ENCODE results near the gene PLCB2. TPM values are rescaled to one million over a fixed set of nuclear protein-coding genes. Genes with fewer than 3 reads are reported as not detected.

The PLCB2 gene
- total and polyA plus RNA-seq, 9 of the 15 experiments (the other 6 are each of a cell fraction or from before 2014, with no cell fraction given), result 0.37 to 12.3 (median 8.0) TPM

DNA sequence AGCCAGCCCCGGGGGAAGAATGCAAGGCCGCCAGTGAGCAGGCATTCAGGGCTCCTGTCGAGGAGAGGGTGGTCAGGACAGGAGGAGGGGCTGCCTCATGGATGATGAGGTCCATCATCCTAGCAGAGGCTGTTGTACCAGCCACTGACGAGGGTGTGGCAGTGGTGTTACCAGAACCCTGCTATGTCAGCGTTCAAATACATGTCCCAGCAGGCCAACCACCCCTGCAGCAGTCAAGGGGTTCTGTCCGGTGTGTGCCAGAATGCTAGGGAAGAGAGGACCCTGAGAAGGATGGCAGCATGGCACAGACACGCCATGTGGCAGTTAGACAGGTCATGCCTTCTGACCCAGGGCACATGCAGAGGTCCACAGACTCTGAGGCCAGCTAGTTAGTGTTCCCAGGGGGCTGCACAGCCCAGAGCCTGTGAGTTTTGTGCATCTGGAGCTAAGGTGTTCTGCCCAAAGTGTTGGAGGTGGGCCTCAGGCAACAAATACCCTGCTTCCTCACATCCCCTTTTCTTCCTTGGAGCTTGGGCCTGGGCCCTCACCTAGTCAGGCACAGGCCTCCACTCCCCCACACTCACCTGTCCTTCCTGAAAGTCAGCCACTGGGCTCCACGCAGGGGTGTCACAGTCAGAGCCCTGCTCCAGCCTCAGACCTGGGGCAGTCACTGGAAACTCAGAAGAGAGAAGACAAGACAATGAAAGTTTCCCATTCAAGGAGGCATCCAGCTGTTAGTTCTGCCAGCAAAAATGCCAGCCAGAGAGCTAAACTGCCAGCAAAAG lies 61.0 kb downstream of the PLCB2 start:
- Histone ChIP-seq H3K27ac (ENCODE audit: extremely low read depth, low read depth, low read length) (no peak overlapping the region), H3K4me2 (ENCODE audit: insufficient read depth, low read length) (no peak overlapping the region), H3K79me2 (ENCODE audit: control insufficient read depth, insufficient read depth, low read length) (no peaks in the 10 kb centered on the region), H3K9ac (ENCODE audit: insufficient read depth in 1 of 2, low read depth in 2 of 2, low read length in 2 of 2) (no peak overlapping the region), H2AFZ (ENCODE audit: low read depth, low read length) (no peak overlapping the region), H3K9me3 (replicated peaks; ENCODE audit: control insufficient read depth, insufficient read depth, low read depth, low read length) (no peaks in the 10 kb centered on the region), H3K4me3 (no peak overlapping the region), H3K27me3 (ENCODE audit: control insufficient read depth in 2 of 2, insufficient read depth in 2 of 2, low read length in 2 of 2) (peaks cover 0 to 23% of the 10 kb centered on the region in 2 experiments; a peak in 2 of 5 replicates), H3K9me1 (ENCODE audit: control insufficient read depth, insufficient read depth, low read length) (no peaks in the 10 kb centered on the region), H3K36me3 (ENCODE audit: control insufficient read depth, insufficient read depth, low read length) (no peaks in the 10 kb centered on the region), H3K4me1 (replicated peaks in 1 of 2; ENCODE audit: control insufficient read depth in 2 of 2, insufficient read depth in 2 of 2, low read length in 2 of 2) (peaks cover 20% of the 10 kb centered on the region in 2 experiments; a peak in 4 of 5 replicates), H4K20me1 (replicated peaks; ENCODE audit: control insufficient read depth, insufficient read depth, low read length) (no peaks in the 10 kb centered on the region)
- 41% methylated on average over 8 of the region's 8 CpGs for WGBS (ENCODE audit: insufficient coverage, low coverage, missing lambda C conversion rate)
- CTCF ChIA-PET (ENCODE audit: low intra/inter-chr PET ratio), result no interaction called here
- no TSS peak for BruUV-seq (replicated peaks)
- no peak for TF ChIP-seq KAT2B (IDR thresholded peaks at IDR 0.05; ENCODE audit: low read depth, low read length)
- TF ChIP-seq ZNF384 (IDR thresholded peaks at IDR 0.05; ENCODE audit: low read depth, low read length), result no peak
- TF ChIP-seq CC2D1A (IDR thresholded peaks at IDR 0.05), result no peak
- no peak for TF ChIP-seq MYNN (IDR thresholded peaks at IDR 0.05)
- TF ChIP-seq MYNN (CRISPR knock-in tag; IDR thresholded peaks at IDR 0.05), result no peak
- TF ChIP-seq, protein P1, sequence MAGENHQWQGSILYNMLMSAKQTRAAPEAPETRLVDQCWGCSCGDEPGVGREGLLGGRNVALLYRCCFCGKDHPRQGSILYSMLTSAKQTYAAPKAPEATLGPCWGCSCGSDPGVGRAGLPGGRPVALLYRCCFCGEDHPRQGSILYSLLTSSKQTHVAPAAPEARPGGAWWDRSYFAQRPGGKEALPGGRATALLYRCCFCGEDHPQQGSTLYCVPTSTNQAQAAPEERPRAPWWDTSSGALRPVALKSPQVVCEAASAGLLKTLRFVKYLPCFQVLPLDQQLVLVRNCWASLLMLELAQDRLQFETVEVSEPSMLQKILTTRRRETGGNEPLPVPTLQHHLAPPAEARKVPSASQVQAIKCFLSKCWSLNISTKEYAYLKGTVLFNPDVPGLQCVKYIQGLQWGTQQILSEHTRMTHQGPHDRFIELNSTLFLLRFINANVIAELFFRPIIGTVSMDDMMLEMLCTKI (IDR thresholded peaks at IDR 0.05; ENCODE audit: partially characterized antibody), result no peak
- no peak for TF ChIP-seq PRMT5 (CRISPR knock-in tag; IDR thresholded peaks at IDR 0.05)
- no peak for TF ChIP-seq ZNF431 (CRISPR knock-in tag; IDR thresholded peaks at IDR 0.05)
- ATAC-seq (no peak), DNase-seq (ENCODE audit: extremely low read depth in 1 of 4, low spot score in 3 of 4) (no peak), FAIRE-seq (no peak)
- in situ Hi-C loops (cut with MboI) (no loop called here), intact Hi-C loops (cut with micrococcal nuclease) (no loop called here)
- POLR2A ChIA-PET, result interaction anchor here (0.6 to 1.7 kb wide), 5 partner anchors 9 to 386 kb away, joined by 3 to 4 read pairs (median 3); no protein-coding TSS in a partner anchor
